ENCODE measurements around the gene FOSL2. TPM values are rescaled to one million over a fixed set of nuclear protein-coding genes. Genes with fewer than 3 reads are reported as not detected.

The FOSL2 gene
- total and polyA plus RNA-seq, 4 donors: 4.5 to 14.2 (median 10.7) TPM

- H3K9me3 ChIP-seq (ENCODE audit: control insufficient read depth, insufficient read depth, low read length): no peaks in the 10 kb centered on the region
- WGBS (ENCODE audit: insufficient coverage): 73% methylated on average over 7 of the region's 12 CpGs
- no peaks in the 10 kb centered on the region for H3K36me3 ChIP-seq (ENCODE audit: control insufficient read depth, insufficient read depth, low read length)
- H3K27me3 ChIP-seq (ENCODE audit: control insufficient read depth, insufficient read depth, low read length): no peaks in the 10 kb centered on the region
- no peak for DNase-seq (ENCODE audit: low read depth in 4 of 6, low spot score in 6 of 6)
- peaks cover 8% of the 10 kb centered on the region for H3K4me1 ChIP-seq (ENCODE audit: control insufficient read depth, insufficient read depth, low read length)
- H3K4me3 ChIP-seq (ENCODE audit: low read depth, low read length): no peak overlapping the region
- H3K27ac ChIP-seq (ENCODE audit: low read depth, low read length): no peak overlapping the region
Measured at GRCh38 chr2:28361991-28362710, 30.5 kb upstream of the FOSL2 start.

GRCh38 chr2:28362991-28363521, 29.6 kb upstream of the FOSL2 start:
- Histone ChIP-seq H3K36me3 (ENCODE audit: control insufficient read depth, insufficient read depth, low read length) (no peaks in the 10 kb centered on the region), H3K4me3 (ENCODE audit: low read depth, low read length) (no peak overlapping the region), H3K9me3 (ENCODE audit: control insufficient read depth, insufficient read depth, low read length) (no peaks in the 10 kb centered on the region), H3K27me3 (ENCODE audit: control insufficient read depth, insufficient read depth, low read length) (no peaks in the 10 kb centered on the region), H3K4me1 (ENCODE audit: control insufficient read depth, insufficient read depth, low read length) (peaks cover 8% of the 10 kb centered on the region), H3K27ac (ENCODE audit: low read depth, low read length) (no peak overlapping the region)
- 75% methylated on average over 13 of the region's 15 CpGs for WGBS (ENCODE audit: insufficient coverage)
- DNase-seq (ENCODE audit: low read depth in 4 of 6, low spot score in 6 of 6): no peak

DNA sequence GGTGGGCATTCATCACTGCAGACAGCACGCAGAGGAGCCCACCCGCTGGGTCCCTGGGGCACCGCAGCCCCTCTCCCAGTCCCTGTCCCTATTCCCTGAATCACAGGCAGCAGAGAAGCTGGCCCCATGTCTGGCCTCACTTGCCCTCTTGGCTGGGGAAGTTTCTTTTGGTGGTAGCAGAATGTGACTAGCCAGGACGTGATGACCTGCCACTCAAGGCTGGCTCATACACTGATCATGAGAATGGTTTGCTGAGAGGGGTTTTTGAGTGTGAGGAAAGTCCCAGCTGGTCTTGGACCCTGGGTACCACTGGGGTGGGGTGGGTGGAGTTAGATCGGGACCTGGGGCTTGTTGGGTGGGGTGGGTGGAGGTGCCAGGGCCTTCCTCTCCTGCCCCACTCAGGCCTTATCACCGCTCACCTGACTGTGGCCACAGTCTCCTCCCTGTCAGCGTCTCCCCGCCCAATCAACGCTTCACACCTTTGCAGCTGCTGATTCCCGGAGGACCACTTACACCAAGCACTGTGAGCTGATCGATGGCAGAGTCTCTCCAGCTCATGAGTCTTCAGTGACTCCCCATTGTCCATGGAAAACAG, 28.9 kb upstream of the FOSL2 start:
- 87% methylated on average over 9 of the region's 11 CpGs for WGBS (ENCODE audit: insufficient coverage)
- Histone ChIP-seq H3K27ac (ENCODE audit: low read depth, low read length) (no peak overlapping the region), H3K36me3 (ENCODE audit: control insufficient read depth, insufficient read depth, low read length) (no peaks in the 10 kb centered on the region), H3K27me3 (ENCODE audit: control insufficient read depth, insufficient read depth, low read length) (no peaks in the 10 kb centered on the region), H3K4me1 (ENCODE audit: control insufficient read depth, insufficient read depth, low read length) (peaks cover 8% of the 10 kb centered on the region), H3K9me3 (ENCODE audit: control insufficient read depth, insufficient read depth, low read length) (no peaks in the 10 kb centered on the region), H3K4me3 (ENCODE audit: low read depth, low read length) (no peak overlapping the region)
- no peak for DNase-seq (ENCODE audit: low read depth in 4 of 6, low spot score in 6 of 6)

DNA sequence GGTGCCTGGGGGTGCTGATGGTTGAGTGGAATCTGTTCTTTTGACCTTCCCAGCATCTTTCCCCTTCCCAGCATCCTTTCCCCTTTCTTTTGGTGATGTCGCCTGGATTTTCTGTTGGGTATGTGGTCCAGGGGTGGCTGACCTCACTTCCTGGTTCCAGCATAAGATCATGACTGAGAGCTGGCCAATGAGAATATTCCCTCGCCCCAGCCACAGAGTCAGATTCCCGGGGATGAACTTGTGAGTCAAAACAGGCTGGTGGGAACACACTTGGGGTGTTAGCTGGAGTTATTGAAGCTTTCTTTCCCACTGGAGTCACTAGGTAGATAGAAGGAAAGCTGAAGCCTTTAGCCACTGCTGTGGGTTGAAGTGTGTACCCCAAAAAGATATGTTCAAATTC, 28.0 kb upstream of the FOSL2 start:
- H3K9me3 ChIP-seq (ENCODE audit: control insufficient read depth, insufficient read depth, low read length): no peaks in the 10 kb centered on the region
- no peak for DNase-seq (ENCODE audit: low read depth in 4 of 6, low spot score in 6 of 6)
- H3K4me3 ChIP-seq (ENCODE audit: low read depth, low read length): no peak overlapping the region
- no peaks in the 10 kb centered on the region for H3K27me3 ChIP-seq (ENCODE audit: control insufficient read depth, insufficient read depth, low read length)
- no peaks in the 10 kb centered on the region for H3K36me3 ChIP-seq (ENCODE audit: control insufficient read depth, insufficient read depth, low read length)
- WGBS (ENCODE audit: insufficient coverage): 95% methylated on average over 2 of the region's 3 CpGs
- H3K4me1 ChIP-seq (ENCODE audit: control insufficient read depth, insufficient read depth, low read length): peaks cover 8% of the 10 kb centered on the region
- H3K27ac ChIP-seq (ENCODE audit: low read depth, low read length): no peak overlapping the region

GRCh38 chr2:28365158-28365557, 27.5 kb upstream of the FOSL2 start:
- H3K36me3 ChIP-seq (ENCODE audit: control insufficient read depth, insufficient read depth, low read length): no peaks in the 10 kb centered on the region
- whole genome bisulfite sequencing (ENCODE audit: insufficient coverage): 38% methylated on average over 1 of the region's 8 CpGs
- peak in 1 of 6 donors; percentile 57 for DNase-seq (ENCODE audit: low read depth in 4 of 6, low spot score in 6 of 6)
- H3K4me3 ChIP-seq (ENCODE audit: low read depth, low read length): no peak overlapping the region
- no peaks in the 10 kb centered on the region for H3K27me3 ChIP-seq (ENCODE audit: control insufficient read depth, insufficient read depth, low read length)
- H3K27ac ChIP-seq (ENCODE audit: low read depth, low read length): no peak overlapping the region
- peaks cover 8% of the 10 kb centered on the region for H3K4me1 ChIP-seq (ENCODE audit: control insufficient read depth, insufficient read depth, low read length)
- no peaks in the 10 kb centered on the region for H3K9me3 ChIP-seq (ENCODE audit: control insufficient read depth, insufficient read depth, low read length)

GRCh38 chr2:28366149-28366495, 26.5 kb upstream of the FOSL2 start:
- no peaks in the 10 kb centered on the region for H3K27me3 ChIP-seq (ENCODE audit: control insufficient read depth, insufficient read depth, low read length)
- no peaks in the 10 kb centered on the region for H3K9me3 ChIP-seq (ENCODE audit: control insufficient read depth, insufficient read depth, low read length)
- no peak overlapping the region for H3K4me3 ChIP-seq (ENCODE audit: low read depth, low read length)
- H3K36me3 ChIP-seq (ENCODE audit: control insufficient read depth, insufficient read depth, low read length): no peaks in the 10 kb centered on the region
- no peak for DNase-seq (ENCODE audit: low read depth in 4 of 6, low spot score in 6 of 6)
- no peak overlapping the region for H3K27ac ChIP-seq (ENCODE audit: low read depth, low read length)
- H3K4me1 ChIP-seq (ENCODE audit: control insufficient read depth, insufficient read depth, low read length): peaks cover 8% of the 10 kb centered on the region
- 95% methylated on average over 10 of the region's 10 CpGs for WGBS (ENCODE audit: insufficient coverage)

DNA sequence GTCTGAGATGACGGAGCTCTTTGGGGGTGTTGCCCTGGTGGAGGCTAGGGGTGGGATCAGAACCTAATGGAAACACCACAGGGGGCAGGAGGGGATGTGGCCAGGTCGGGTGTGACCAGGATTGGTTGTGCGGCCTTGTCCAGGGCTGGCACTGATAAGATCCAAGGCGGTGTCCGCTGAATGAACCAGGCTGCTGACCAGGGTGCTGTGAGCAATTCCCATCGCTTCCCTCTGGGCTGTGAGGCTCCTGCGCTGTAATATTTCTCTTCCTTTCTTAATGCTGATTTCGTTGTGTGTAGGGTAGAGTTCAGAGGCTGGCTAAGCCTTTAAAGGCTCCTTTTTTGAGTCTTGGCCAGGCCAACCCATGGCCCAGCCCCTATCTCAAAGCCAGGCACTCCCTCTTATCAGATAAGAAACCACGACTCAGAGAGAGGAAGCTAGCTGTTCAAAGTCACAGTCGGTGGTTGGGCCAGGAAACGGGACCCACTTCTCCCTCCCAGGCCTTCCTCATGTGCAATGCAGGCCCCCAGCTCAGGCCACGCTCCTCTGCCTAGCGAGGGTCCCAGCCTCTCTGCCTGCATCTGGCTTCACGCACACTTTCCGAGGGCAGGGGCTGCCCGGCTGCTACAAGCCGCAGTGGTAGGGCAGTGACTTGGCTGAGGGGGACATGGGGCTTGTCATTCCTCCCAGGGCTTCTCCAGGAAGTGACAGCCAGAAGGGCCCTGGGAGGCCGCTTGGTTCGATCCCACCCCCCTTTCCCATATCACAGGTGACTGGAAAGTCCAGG, 26.0 kb upstream of the FOSL2 start:
- H3K4me3 ChIP-seq (ENCODE audit: low read depth, low read length): no peak overlapping the region
- peaks cover 8% of the 10 kb centered on the region for H3K4me1 ChIP-seq (ENCODE audit: control insufficient read depth, insufficient read depth, low read length)
- no peaks in the 10 kb centered on the region for H3K36me3 ChIP-seq (ENCODE audit: control insufficient read depth, insufficient read depth, low read length)
- no peaks in the 10 kb centered on the region for H3K9me3 ChIP-seq (ENCODE audit: control insufficient read depth, insufficient read depth, low read length)
- no peak overlapping the region for H3K27ac ChIP-seq (ENCODE audit: low read depth, low read length)
- no peaks in the 10 kb centered on the region for H3K27me3 ChIP-seq (ENCODE audit: control insufficient read depth, insufficient read depth, low read length)
- no peak for DNase-seq (ENCODE audit: low read depth in 4 of 6, low spot score in 6 of 6)
- 79% methylated on average over 15 of the region's 19 CpGs for WGBS (ENCODE audit: insufficient coverage)

DNA sequence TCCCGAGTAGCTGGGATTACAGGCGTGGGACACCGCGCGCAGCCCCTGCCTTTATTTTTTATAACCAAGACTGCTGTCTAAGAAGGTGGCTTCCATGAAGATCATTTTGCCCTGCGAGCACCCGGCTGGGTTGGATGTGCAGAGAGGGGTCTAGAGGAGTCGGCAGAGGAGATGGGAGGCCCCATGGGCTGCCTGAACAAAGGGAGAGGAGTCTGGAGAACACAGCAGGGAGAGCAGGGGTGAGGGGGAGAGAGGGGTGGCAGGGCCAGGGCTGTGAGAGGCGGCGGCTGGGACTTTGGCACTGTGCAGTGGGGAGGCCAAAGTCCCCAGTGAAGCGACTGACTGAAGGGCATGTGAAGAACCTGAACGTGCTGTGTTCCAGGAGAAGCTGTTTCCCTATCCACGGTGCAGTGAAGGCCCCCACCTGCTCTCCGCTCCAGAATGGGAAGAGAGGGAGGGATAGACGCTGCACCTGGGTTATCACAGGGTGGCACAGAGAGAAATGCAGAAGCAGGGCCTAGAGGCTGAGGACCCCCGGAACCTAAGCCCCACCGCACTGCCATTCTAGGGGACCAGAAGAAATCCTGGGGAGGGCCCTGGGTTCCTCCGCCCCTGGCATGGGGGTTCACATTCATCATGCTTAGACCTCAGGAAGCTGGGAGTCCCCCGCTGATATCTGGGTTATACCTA, 24.8 kb upstream of the FOSL2 start:
- no peak overlapping the region for H3K4me3 ChIP-seq (ENCODE audit: low read depth, low read length)
- H3K27ac ChIP-seq (ENCODE audit: low read depth, low read length): no peak overlapping the region
- no peaks in the 10 kb centered on the region for H3K27me3 ChIP-seq (ENCODE audit: control insufficient read depth, insufficient read depth, low read length)
- no peaks in the 10 kb centered on the region for H3K36me3 ChIP-seq (ENCODE audit: control insufficient read depth, insufficient read depth, low read length)
- no peaks in the 10 kb centered on the region for H3K9me3 ChIP-seq (ENCODE audit: control insufficient read depth, insufficient read depth, low read length)
- DNase-seq (ENCODE audit: low read depth in 4 of 6, low spot score in 6 of 6): no peak
- WGBS (ENCODE audit: insufficient coverage): 71% methylated on average over 13 of the region's 19 CpGs
- H3K4me1 ChIP-seq (ENCODE audit: control insufficient read depth, insufficient read depth, low read length): peaks cover 8% of the 10 kb centered on the region

- Histone ChIP-seq H3K27me3 (ENCODE audit: control insufficient read depth, insufficient read depth, low read length) (no peaks in the 10 kb centered on the region), H3K4me3 (ENCODE audit: low read depth, low read length) (no peak overlapping the region), H3K27ac (ENCODE audit: low read depth, low read length) (no peak overlapping the region), H3K9me3 (ENCODE audit: control insufficient read depth, insufficient read depth, low read length) (no peaks in the 10 kb centered on the region), H3K36me3 (ENCODE audit: control insufficient read depth, insufficient read depth, low read length) (no peaks in the 10 kb centered on the region), H3K4me1 (ENCODE audit: control insufficient read depth, insufficient read depth, low read length) (peaks cover 8% of the 10 kb centered on the region)
- 93% methylated on average over 6 of the region's 9 CpGs for WGBS (ENCODE audit: insufficient coverage)
- DNase-seq (ENCODE audit: low read depth in 4 of 6, low spot score in 6 of 6): no peak
Measured at GRCh38 chr2:28368357-28368798, 24.3 kb upstream of the FOSL2 start.
